ENCODE measurements around the gene HDAC4. TPM values are rescaled to one million over a fixed set of nuclear protein-coding genes. Genes with fewer than 3 reads are reported as not detected.

HDAC4 gene
- total RNA-seq, 1 experiment from 2014 or later = 40.1 TPM

DNA sequence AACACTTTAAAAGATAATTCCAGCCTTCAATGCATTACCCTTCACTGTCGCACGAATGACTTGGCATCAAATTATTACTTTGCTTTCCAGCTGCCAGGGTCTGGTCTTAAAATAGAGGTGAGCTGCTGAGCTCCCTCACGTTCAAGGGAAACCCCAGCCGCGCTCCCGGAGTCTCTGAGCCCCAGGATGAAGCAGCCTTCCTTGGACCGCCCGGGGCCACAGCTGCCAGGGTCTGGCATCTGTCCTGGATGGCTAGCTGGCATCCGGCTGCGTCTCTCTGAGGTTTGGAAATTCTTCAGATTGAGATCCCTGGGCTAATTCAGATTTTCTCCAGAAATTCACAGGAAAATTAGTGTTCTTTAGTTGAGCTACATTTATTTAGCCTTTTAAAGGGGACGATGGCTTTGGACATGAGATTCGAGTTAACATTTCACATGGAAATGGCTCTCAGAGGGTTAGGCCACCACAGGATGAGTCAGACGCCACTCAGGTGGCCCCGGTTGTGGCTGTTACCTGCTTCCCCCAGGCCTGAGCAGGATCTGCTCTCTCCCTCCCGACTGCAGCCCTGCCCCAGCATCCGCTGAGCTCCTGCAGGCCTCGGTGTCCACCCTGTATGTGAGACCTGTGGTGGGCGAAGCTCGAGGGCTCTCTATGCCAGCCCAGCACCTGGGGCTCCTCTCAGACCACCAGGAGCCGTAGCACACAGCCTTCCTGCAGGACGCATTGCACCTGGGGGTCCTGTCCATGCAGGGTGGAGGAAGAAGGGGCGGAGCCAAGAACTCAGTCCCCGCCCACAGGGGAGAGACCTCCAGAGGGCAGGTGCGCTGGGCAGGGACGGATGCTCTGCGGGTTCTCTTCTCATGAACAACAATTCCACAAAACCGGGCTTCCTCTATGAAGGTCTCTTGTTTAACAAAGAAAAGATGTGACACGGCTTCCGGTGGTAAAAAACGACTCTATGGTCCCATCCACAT lies 297.4 kb downstream of the HDAC4 start:
- no peak overlapping the region for H3K4me3 ChIP-seq (ENCODE audit: low read depth in 2 of 2, low read length in 2 of 2)
- BruUV-seq (replicated peaks) = no TSS peak
- ATAC-seq (no peak), DNase-seq (ENCODE audit: low read depth, low spot score) (no peak)
- H3K36me3 ChIP-seq (ENCODE audit: control insufficient read depth, insufficient read depth, low read length) = no peaks in the 10 kb centered on the region
- intact Hi-C loops (cut with micrococcal nuclease; ENCODE audit: unreplicated experiment) (loop anchor here (10.0 kb wide), 1 partner anchor 69 kb away; no protein-coding TSS in a partner anchor), in situ Hi-C loops (cut with HindIII; ENCODE audit: low pct_unique_long_range_greater_than_20kb, low sequenced_read_pairs) (no loop called here)
- no peak overlapping the region for H3K27ac ChIP-seq (ENCODE audit: low read length)
- CTCF ChIA-PET = no interaction called here
- H3K27me3 ChIP-seq (ENCODE audit: control insufficient read depth, insufficient read depth, low read length) = no peaks in the 10 kb centered on the region
- no peaks in the 10 kb centered on the region for H3K9me3 ChIP-seq (ENCODE audit: control insufficient read depth, insufficient read depth, low read depth, low read length)
- TF ChIP-seq POLR2AphosphoS5 (IDR thresholded peaks at IDR 0.05; ENCODE audit: low read depth, low read length) = no peak
- no peak for TF ChIP-seq TCF7L2 (IDR thresholded peaks at IDR 0.05; ENCODE audit: low read depth, low read length)
- no peak for TF ChIP-seq SIN3A (IDR thresholded peaks at IDR 0.05; ENCODE audit: borderline replicate concordance, insufficient read depth, low read depth, low read length)
- TF ChIP-seq, protein P1, sequence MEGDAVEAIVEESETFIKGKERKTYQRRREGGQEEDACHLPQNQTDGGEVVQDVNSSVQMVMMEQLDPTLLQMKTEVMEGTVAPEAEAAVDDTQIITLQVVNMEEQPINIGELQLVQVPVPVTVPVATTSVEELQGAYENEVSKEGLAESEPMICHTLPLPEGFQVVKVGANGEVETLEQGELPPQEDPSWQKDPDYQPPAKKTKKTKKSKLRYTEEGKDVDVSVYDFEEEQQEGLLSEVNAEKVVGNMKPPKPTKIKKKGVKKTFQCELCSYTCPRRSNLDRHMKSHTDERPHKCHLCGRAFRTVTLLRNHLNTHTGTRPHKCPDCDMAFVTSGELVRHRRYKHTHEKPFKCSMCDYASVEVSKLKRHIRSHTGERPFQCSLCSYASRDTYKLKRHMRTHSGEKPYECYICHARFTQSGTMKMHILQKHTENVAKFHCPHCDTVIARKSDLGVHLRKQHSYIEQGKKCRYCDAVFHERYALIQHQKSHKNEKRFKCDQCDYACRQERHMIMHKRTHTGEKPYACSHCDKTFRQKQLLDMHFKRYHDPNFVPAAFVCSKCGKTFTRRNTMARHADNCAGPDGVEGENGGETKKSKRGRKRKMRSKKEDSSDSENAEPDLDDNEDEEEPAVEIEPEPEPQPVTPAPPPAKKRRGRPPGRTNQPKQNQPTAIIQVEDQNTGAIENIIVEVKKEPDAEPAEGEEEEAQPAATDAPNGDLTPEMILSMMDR (IDR thresholded peaks at IDR 0.05) = no peak
- TF ChIP-seq, protein P2, sequence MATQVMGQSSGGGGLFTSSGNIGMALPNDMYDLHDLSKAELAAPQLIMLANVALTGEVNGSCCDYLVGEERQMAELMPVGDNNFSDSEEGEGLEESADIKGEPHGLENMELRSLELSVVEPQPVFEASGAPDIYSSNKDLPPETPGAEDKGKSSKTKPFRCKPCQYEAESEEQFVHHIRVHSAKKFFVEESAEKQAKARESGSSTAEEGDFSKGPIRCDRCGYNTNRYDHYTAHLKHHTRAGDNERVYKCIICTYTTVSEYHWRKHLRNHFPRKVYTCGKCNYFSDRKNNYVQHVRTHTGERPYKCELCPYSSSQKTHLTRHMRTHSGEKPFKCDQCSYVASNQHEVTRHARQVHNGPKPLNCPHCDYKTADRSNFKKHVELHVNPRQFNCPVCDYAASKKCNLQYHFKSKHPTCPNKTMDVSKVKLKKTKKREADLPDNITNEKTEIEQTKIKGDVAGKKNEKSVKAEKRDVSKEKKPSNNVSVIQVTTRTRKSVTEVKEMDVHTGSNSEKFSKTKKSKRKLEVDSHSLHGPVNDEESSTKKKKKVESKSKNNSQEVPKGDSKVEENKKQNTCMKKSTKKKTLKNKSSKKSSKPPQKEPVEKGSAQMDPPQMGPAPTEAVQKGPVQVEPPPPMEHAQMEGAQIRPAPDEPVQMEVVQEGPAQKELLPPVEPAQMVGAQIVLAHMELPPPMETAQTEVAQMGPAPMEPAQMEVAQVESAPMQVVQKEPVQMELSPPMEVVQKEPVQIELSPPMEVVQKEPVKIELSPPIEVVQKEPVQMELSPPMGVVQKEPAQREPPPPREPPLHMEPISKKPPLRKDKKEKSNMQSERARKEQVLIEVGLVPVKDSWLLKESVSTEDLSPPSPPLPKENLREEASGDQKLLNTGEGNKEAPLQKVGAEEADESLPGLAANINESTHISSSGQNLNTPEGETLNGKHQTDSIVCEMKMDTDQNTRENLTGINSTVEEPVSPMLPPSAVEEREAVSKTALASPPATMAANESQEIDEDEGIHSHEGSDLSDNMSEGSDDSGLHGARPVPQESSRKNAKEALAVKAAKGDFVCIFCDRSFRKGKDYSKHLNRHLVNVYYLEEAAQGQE (IDR thresholded peaks at IDR 0.05; ENCODE audit: insufficient read depth in 1 of 2, low read depth in 2 of 2, low read length in 1 of 2) = no peak
- POLR2A ChIA-PET = interaction anchor here (0.6 kb wide), 1 partner anchor 899 kb away, joined by 3 read pairs; no protein-coding TSS in a partner anchor
- H3K4me1 ChIP-seq (ENCODE audit: control insufficient read depth, insufficient read depth, low read length) = no peaks in the 10 kb centered on the region

GRCh38 chr2:239102266-239102665 lies 298.6 kb downstream of the HDAC4 start:
- H3K27ac ChIP-seq (ENCODE audit: low read length) = no peak overlapping the region
- TF ChIP-seq TCF7L2 (IDR thresholded peaks at IDR 0.05; ENCODE audit: low read depth, low read length) (no peak), POLR2AphosphoS5 (IDR thresholded peaks at IDR 0.05; ENCODE audit: low read depth, low read length) (no peak), SIN3A (IDR thresholded peaks at IDR 0.05; ENCODE audit: borderline replicate concordance, insufficient read depth, low read depth, low read length) (no peak)
- TF ChIP-seq, protein P2 (IDR thresholded peaks at IDR 0.05; ENCODE audit: insufficient read depth in 1 of 2, low read depth in 2 of 2, low read length in 1 of 2) = no peak
- TF ChIP-seq, protein P1 (IDR thresholded peaks at IDR 0.05) = no peak
- no peaks in the 10 kb centered on the region for H3K27me3 ChIP-seq (ENCODE audit: control insufficient read depth, insufficient read depth, low read length)
- in situ Hi-C loops (cut with HindIII; ENCODE audit: low pct_unique_long_range_greater_than_20kb, low sequenced_read_pairs) = no loop called here
- no peaks in the 10 kb centered on the region for H3K4me1 ChIP-seq (ENCODE audit: control insufficient read depth, insufficient read depth, low read length)
- H3K36me3 ChIP-seq (ENCODE audit: control insufficient read depth, insufficient read depth, low read length) = no peaks in the 10 kb centered on the region
- CTCF ChIA-PET = no interaction called here
- no peak overlapping the region for H3K4me3 ChIP-seq (ENCODE audit: low read depth in 2 of 2, low read length in 2 of 2)
- POLR2A ChIA-PET = no interaction called here
- no peak for DNase-seq (ENCODE audit: low read depth, low spot score)
- intact Hi-C loops (cut with micrococcal nuclease; ENCODE audit: unreplicated experiment) = loop anchor here (10.0 kb wide), 1 partner anchor 67 kb away; no protein-coding TSS in a partner anchor
- ATAC-seq = no peak
- BruUV-seq (replicated peaks) = no TSS peak
- H3K9me3 ChIP-seq (ENCODE audit: control insufficient read depth, insufficient read depth, low read depth, low read length) = no peaks in the 10 kb centered on the region
